Measurements from ENCODE around the gene DPYSL3. TPM values are rescaled to one million over a fixed set of nuclear protein-coding genes. Genes with fewer than 3 reads are reported as not detected.

Gene DPYSL3
- total and polyA plus RNA-seq, 7 experiments from 2014 or later, result 0.08 to 1.2 (median 0.11) TPM; not detected in 4

- intact Hi-C loops (cut with micrococcal nuclease), result no loop called here
- CTCF ChIA-PET, result no interaction called here
Observed at GRCh38 chr5:147400881-147401280, 109.0 kb downstream of the DPYSL3 start.

GRCh38 chr5:147400126-147400809 is 109.6 kb downstream of the DPYSL3 start:
- Histone ChIP-seq H3K4me3 (ENCODE audit: low read length) (no peak overlapping the region), H3K27me3 (ENCODE audit: control insufficient read depth in 2 of 2, insufficient read depth in 2 of 2, low read length in 2 of 2) (no peaks in the 10 kb centered on the region), H3K4me1 (ENCODE audit: control insufficient read depth in 2 of 2, insufficient read depth in 2 of 2, low read length in 2 of 2) (no peaks in the 10 kb centered on the region), H3K27ac (ENCODE audit: low read depth, low read length) (no peak overlapping the region), H3K9me3 (ENCODE audit: control insufficient read depth in 2 of 3, low read length in 3 of 3) (no peaks in the 10 kb centered on the region), H3K36me3 (ENCODE audit: control insufficient read depth in 2 of 3, insufficient read depth in 3 of 3, low read length in 3 of 3) (no peaks in the 10 kb centered on the region)
- H3K36me3 Mint-ChIP-seq, result no peaks in the 10 kb centered on the region
- CTCF ChIA-PET, result no interaction called here
- POLR2A ChIA-PET, result no interaction called here
- intact Hi-C loops (cut with micrococcal nuclease), result no loop called here
- H3K4me3 Mint-ChIP-seq, result no peak overlapping the region
- DNase-seq (no peak), ATAC-seq (no peak)
- peaks cover 0 to 12% (median 0%) of the 10 kb centered on the region in 5 donors for H3K27me3 Mint-ChIP-seq
- H3K9me3 Mint-ChIP-seq, result no peaks in the 10 kb centered on the region
- H3K27ac Mint-ChIP-seq, result no peak overlapping the region
- H3K4me1 Mint-ChIP-seq, result peaks cover 0 to 2% (median 0%) of the 10 kb centered on the region in 7 donors

More at GRCh38 chr5:147400881-147401280, 109.0 kb downstream of the DPYSL3 start:
- ATAC-seq (no peak), DNase-seq (no peak)
- H3K36me3 Mint-ChIP-seq, result no peaks in the 10 kb centered on the region
- Histone ChIP-seq H3K9me3 (ENCODE audit: control insufficient read depth in 2 of 3, low read length in 3 of 3) (no peaks in the 10 kb centered on the region), H3K27ac (ENCODE audit: low read depth, low read length) (no peak overlapping the region), H3K36me3 (ENCODE audit: control insufficient read depth in 2 of 3, insufficient read depth in 3 of 3, low read length in 3 of 3) (no peaks in the 10 kb centered on the region), H3K27me3 (ENCODE audit: control insufficient read depth in 2 of 2, insufficient read depth in 2 of 2, low read length in 2 of 2) (no peaks in the 10 kb centered on the region), H3K4me1 (ENCODE audit: control insufficient read depth in 2 of 2, insufficient read depth in 2 of 2, low read length in 2 of 2) (no peaks in the 10 kb centered on the region), H3K4me3 (ENCODE audit: low read length) (no peak overlapping the region)
- H3K4me1 Mint-ChIP-seq, result peaks cover 0 to 2% (median 0%) of the 10 kb centered on the region in 7 donors
- H3K27me3 Mint-ChIP-seq, result peaks cover 0 to 13% (median 0%) of the 10 kb centered on the region in 5 donors
- H3K9me3 Mint-ChIP-seq, result peaks cover 0 to 2% (median 0%) of the 10 kb centered on the region in 11 donors
- no peak overlapping the region for H3K4me3 Mint-ChIP-seq
- POLR2A ChIA-PET, result no interaction called here
- H3K27ac Mint-ChIP-seq, result no peak overlapping the region

- CTCF ChIA-PET, result no interaction called here
- H3K36me3 Mint-ChIP-seq, result no peaks in the 10 kb centered on the region
- intact Hi-C loops (cut with micrococcal nuclease), result no loop called here
Observed at GRCh38 chr5:147398860-147399259, 111.0 kb downstream of the DPYSL3 start.

GRCh38 chr5:147397616-147398015 is 112.3 kb downstream of the DPYSL3 start:
- Histone ChIP-seq H3K4me3 (ENCODE audit: low read length) (no peak overlapping the region), H3K9me3 (ENCODE audit: control insufficient read depth in 2 of 3, low read length in 3 of 3) (no peaks in the 10 kb centered on the region), H3K27ac (ENCODE audit: low read depth, low read length) (no peak overlapping the region), H3K27me3 (ENCODE audit: control insufficient read depth in 2 of 2, insufficient read depth in 2 of 2, low read length in 2 of 2) (no peaks in the 10 kb centered on the region), H3K4me1 (ENCODE audit: control insufficient read depth in 2 of 2, insufficient read depth in 2 of 2, low read length in 2 of 2) (no peaks in the 10 kb centered on the region), H3K36me3 (ENCODE audit: control insufficient read depth in 2 of 3, insufficient read depth in 3 of 3, low read length in 3 of 3) (no peaks in the 10 kb centered on the region)
- Mint-ChIP-seq H3K4me1 (no peaks in the 10 kb centered on the region), H3K9me3 (peaks cover 0 to 2% (median 0%) of the 10 kb centered on the region in 11 donors), H3K36me3 (no peaks in the 10 kb centered on the region), H3K4me3 (no peak overlapping the region), H3K27ac (no peak overlapping the region), H3K27me3 (no peaks in the 10 kb centered on the region)
- no peak for DNase-seq
- no peak for ATAC-seq
- intact Hi-C loops (cut with micrococcal nuclease), result no loop called here
- CTCF ChIA-PET, result no interaction called here
- POLR2A ChIA-PET, result no interaction called here

More at GRCh38 chr5:147398860-147399259, 111.0 kb downstream of the DPYSL3 start:
- Histone ChIP-seq H3K27ac (ENCODE audit: low read depth, low read length) (no peak overlapping the region), H3K4me3 (ENCODE audit: low read length) (no peak overlapping the region), H3K27me3 (ENCODE audit: control insufficient read depth in 2 of 2, insufficient read depth in 2 of 2, low read length in 2 of 2) (no peaks in the 10 kb centered on the region), H3K9me3 (ENCODE audit: control insufficient read depth in 2 of 3, low read length in 3 of 3) (no peaks in the 10 kb centered on the region), H3K4me1 (ENCODE audit: control insufficient read depth in 2 of 2, insufficient read depth in 2 of 2, low read length in 2 of 2) (no peaks in the 10 kb centered on the region), H3K36me3 (ENCODE audit: control insufficient read depth in 2 of 3, insufficient read depth in 3 of 3, low read length in 3 of 3) (no peaks in the 10 kb centered on the region)
- POLR2A ChIA-PET, result no interaction called here
- Mint-ChIP-seq H3K4me1 (no peaks in the 10 kb centered on the region), H3K27me3 (no peaks in the 10 kb centered on the region), H3K4me3 (no peak overlapping the region), H3K27ac (no peak overlapping the region), H3K9me3 (no peaks in the 10 kb centered on the region)
- DNase-seq, result no peak
- no peak for ATAC-seq

- ChIA-PET CTCF (interaction anchor here (0.7 kb wide), 1 partner anchor 20 kb away, joined by 3 read pairs; no protein-coding TSS in a partner anchor), POLR2A (no interaction called here)
- peaks cover 0 to 2% (median 0%) of the 10 kb centered on the region in 11 donors for H3K9me3 Mint-ChIP-seq
- no peak overlapping the region for H3K4me3 Mint-ChIP-seq
- intact Hi-C loops (cut with micrococcal nuclease), result no loop called here
- H3K4me1 Mint-ChIP-seq, result no peaks in the 10 kb centered on the region
- Histone ChIP-seq H3K27me3 (ENCODE audit: control insufficient read depth in 2 of 2, insufficient read depth in 2 of 2, low read length in 2 of 2) (no peaks in the 10 kb centered on the region), H3K4me1 (ENCODE audit: control insufficient read depth in 2 of 2, insufficient read depth in 2 of 2, low read length in 2 of 2) (no peaks in the 10 kb centered on the region), H3K36me3 (ENCODE audit: control insufficient read depth in 2 of 3, insufficient read depth in 3 of 3, low read length in 3 of 3) (no peaks in the 10 kb centered on the region), H3K27ac (ENCODE audit: low read depth, low read length) (no peak overlapping the region), H3K9me3 (ENCODE audit: control insufficient read depth in 2 of 3, low read length in 3 of 3) (no peaks in the 10 kb centered on the region), H3K4me3 (ENCODE audit: low read length) (no peak overlapping the region)
- no peaks in the 10 kb centered on the region for H3K27me3 Mint-ChIP-seq
- ATAC-seq (no peak), DNase-seq (no peak)
- H3K27ac Mint-ChIP-seq, result no peak overlapping the region
- no peaks in the 10 kb centered on the region for H3K36me3 Mint-ChIP-seq
Observed at GRCh38 chr5:147396070-147396823, 113.6 kb downstream of the DPYSL3 start.

GRCh38 chr5:147393874-147394672 is 115.8 kb downstream of the DPYSL3 start:
- POLR2A ChIA-PET, result no interaction called here
- ATAC-seq (no peak), DNase-seq (no peak)
- Mint-ChIP-seq H3K4me3 (no peak overlapping the region), H3K27me3 (peaks cover 0 to 7% (median 0%) of the 10 kb centered on the region in 5 donors), H3K9me3 (peaks cover 0 to 2% (median 0%) of the 10 kb centered on the region in 11 donors), H3K27ac (no peak overlapping the region), H3K4me1 (no peaks in the 10 kb centered on the region), H3K36me3 (no peaks in the 10 kb centered on the region)
- intact Hi-C loops (cut with micrococcal nuclease), result no loop called here
- CTCF ChIA-PET, result no interaction called here
- no peaks in the 10 kb centered on the region for H3K27me3 ChIP-seq (ENCODE audit: control insufficient read depth in 2 of 2, insufficient read depth in 2 of 2, low read length in 2 of 2)
- H3K9me3 ChIP-seq (ENCODE audit: control insufficient read depth in 2 of 3, low read length in 3 of 3), result no peaks in the 10 kb centered on the region
- H3K4me1 ChIP-seq (ENCODE audit: control insufficient read depth in 2 of 2, insufficient read depth in 2 of 2, low read length in 2 of 2), result no peaks in the 10 kb centered on the region
- H3K36me3 ChIP-seq (ENCODE audit: control insufficient read depth in 2 of 3, insufficient read depth in 3 of 3, low read length in 3 of 3), result no peaks in the 10 kb centered on the region
- no peak overlapping the region for H3K4me3 ChIP-seq (ENCODE audit: low read length)
- H3K27ac ChIP-seq (ENCODE audit: low read depth, low read length), result no peak overlapping the region

Measured in naive thymus-derived CD4-positive, alpha-beta T cell (primary cell).